Activated naive CD8-positive, alpha-beta T cell (primary cell): ENCODE measurements around the gene KCNH5.

Source experiments
- H3K27ac Mint-ChIP-seq: one replicate; pipeline ENCODE4 v1.8.0; 2021; ENCODE audit warnings: mixed read lengths
- H3K27me3 Mint-ChIP-seq: one replicate; pipeline ENCODE4 v1.8.0; 2021; ENCODE audit warnings: mixed read lengths
- H3K36me3 Mint-ChIP-seq: one replicate; pipeline ENCODE4 v1.8.0; 2021; ENCODE audit warnings: mixed read lengths
- H3K4me1 Mint-ChIP-seq: one replicate; pipeline ENCODE4 v1.8.0; 2021; ENCODE audit warnings: low read depth, mixed read lengths
- H3K4me3 Mint-ChIP-seq: one replicate; pipeline ENCODE4 v1.8.0; 2021; ENCODE audit warnings: mild to moderate bottlenecking, mixed read lengths
- H3K9me3 Mint-ChIP-seq: one replicate; pipeline ENCODE4 v1.8.0; 2021; ENCODE audit warnings: low read depth, mixed read lengths

KCNH5 gene

GRCh38 chr14:62673014-62673755 lies 372.1 kb downstream of the KCNH5 start:
- H3K36me3 Mint-ChIP-seq, result no peaks in the 10 kb centered on the region

DNA sequence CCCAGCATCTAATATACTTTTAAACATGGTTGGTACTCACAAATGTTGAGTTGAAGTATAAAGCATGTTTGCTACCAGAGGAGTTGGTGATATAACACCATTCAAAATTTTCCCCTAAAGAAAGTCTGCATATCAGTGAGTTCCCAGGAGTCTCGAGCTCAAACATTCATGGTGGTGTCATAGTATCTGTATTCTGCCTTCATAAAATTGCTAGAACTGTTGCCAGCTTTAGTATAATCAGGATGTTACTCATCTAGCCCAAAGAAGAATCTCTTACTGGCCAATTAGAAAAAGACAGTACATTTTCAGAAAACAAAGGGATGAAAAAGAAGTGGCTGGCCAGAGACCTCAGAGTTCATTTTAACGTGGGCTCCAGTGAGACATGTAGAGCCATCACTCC lies 374.7 kb downstream of the KCNH5 start:
- Mint-ChIP-seq H3K4me3 (no peak overlapping the region), H3K4me1 (no peaks in the 10 kb centered on the region), H3K27me3 (no peaks in the 10 kb centered on the region), H3K9me3 (peaks cover 8% of the 10 kb centered on the region), H3K36me3 (no peaks in the 10 kb centered on the region), H3K27ac (no peak overlapping the region)

More at GRCh38 chr14:62673014-62673755, 372.1 kb downstream of the KCNH5 start:
- no peak overlapping the region for H3K27ac Mint-ChIP-seq
- no peaks in the 10 kb centered on the region for H3K4me1 Mint-ChIP-seq
- no peaks in the 10 kb centered on the region for H3K27me3 Mint-ChIP-seq
- H3K4me3 Mint-ChIP-seq, result no peak overlapping the region
- peaks cover 11% of the 10 kb centered on the region for H3K9me3 Mint-ChIP-seq

- Mint-ChIP-seq H3K9me3 (peaks cover 8% of the 10 kb centered on the region), H3K4me1 (no peaks in the 10 kb centered on the region), H3K27ac (no peak overlapping the region), H3K4me3 (no peak overlapping the region), H3K36me3 (no peaks in the 10 kb centered on the region), H3K27me3 (no peaks in the 10 kb centered on the region)
These were observed 377.8 kb downstream of the KCNH5 start for GRCh38 chr14:62667421-62667914.

DNA sequence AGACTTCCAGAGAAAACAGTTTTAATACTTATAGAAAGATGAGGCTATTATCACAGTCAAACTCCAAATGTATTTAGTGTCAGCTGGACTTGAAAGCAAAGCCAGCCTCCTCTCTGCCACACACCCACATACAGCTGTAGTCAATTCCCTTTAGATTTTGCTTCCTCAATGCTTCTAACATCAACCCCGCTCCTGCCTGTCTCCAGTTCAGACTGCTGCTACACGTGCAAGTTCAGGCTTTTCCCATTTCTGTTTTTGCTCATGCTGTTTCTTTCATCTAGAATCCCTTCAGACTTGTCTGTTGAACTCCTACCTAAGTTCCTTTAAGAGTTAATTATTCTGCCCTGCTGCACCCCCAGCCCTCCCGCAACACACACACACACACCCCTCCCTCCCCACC lies 380.0 kb downstream of the KCNH5 start:
- H3K27ac Mint-ChIP-seq, result no peak overlapping the region
- H3K27me3 Mint-ChIP-seq, result no peaks in the 10 kb centered on the region
- no peaks in the 10 kb centered on the region for H3K36me3 Mint-ChIP-seq
- peaks cover 7% of the 10 kb centered on the region for H3K9me3 Mint-ChIP-seq
- no peaks in the 10 kb centered on the region for H3K4me1 Mint-ChIP-seq
- no peak overlapping the region for H3K4me3 Mint-ChIP-seq

- Mint-ChIP-seq H3K4me3 (no peak overlapping the region), H3K27me3 (no peaks in the 10 kb centered on the region), H3K9me3 (peaks cover 1% of the 10 kb centered on the region), H3K27ac (no peak overlapping the region), H3K4me1 (no peaks in the 10 kb centered on the region), H3K36me3 (no peaks in the 10 kb centered on the region)
These were observed 381.8 kb downstream of the KCNH5 start for GRCh38 chr14:62663456-62663821.

DNA sequence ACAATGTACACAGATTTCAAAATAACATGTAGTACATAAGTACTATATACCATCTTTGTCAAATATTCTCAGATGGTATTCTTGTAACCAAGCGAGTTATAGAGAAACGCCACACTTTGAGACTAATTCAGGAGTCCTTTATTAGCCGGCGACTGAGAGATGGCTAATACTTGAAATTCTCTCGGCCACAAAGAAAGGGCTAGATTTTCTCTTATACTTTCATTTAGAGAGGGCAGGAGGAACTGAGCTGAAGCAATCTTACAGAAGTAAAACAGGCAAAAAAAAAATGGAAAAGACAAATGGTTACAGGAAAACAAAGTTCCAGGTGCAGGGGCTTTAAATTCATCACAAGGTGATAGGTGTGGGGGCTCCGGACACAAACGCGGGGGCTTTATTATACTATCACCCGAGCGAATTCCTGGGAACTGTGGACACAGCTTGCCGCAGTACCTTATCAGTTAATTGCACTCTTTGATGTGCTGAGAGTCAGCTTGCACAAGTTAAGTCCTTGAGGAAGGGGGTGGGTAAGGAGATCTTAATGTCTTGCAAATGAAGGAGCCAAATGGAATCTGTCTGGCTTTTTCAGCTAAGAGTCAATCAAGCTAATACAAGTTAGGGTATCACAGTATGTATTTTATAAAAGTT lies 382.3 kb downstream of the KCNH5 start:
- Mint-ChIP-seq H3K9me3 (peaks cover 4% of the 10 kb centered on the region), H3K27me3 (peaks cover 2% of the 10 kb centered on the region), H3K36me3 (no peaks in the 10 kb centered on the region), H3K4me1 (no peaks in the 10 kb centered on the region), H3K4me3 (no peak overlapping the region), H3K27ac (no peak overlapping the region)

GRCh38 chr14:62661818-62662217 lies 383.4 kb downstream of the KCNH5 start:
- Mint-ChIP-seq H3K9me3 (peaks cover 4% of the 10 kb centered on the region), H3K4me1 (no peaks in the 10 kb centered on the region), H3K4me3 (no peak overlapping the region), H3K36me3 (no peaks in the 10 kb centered on the region), H3K27ac (no peak overlapping the region), H3K27me3 (peaks cover 3% of the 10 kb centered on the region)

- Mint-ChIP-seq H3K36me3 (no peaks in the 10 kb centered on the region), H3K9me3 (peaks cover 9% of the 10 kb centered on the region)
These were observed 386.6 kb downstream of the KCNH5 start for GRCh38 chr14:62658631-62659030.

DNA sequence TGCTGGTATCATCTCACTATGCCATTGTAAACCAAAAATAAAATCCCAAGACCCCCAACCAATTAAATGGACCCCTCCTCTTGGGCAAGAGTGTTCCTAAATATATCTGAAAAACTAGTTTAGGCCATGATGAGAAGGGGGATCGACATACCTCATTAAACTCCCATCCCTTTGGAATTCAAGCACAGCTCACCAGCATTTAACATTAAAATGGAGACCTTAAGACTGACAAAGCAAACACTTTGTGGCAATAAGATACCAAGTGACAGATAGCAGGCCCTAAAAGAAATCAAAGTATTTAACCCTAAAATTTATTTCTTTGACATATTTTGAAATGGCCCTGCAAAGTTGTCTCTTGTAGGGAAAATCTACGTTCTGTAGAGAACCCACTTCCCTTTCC lies 387.9 kb downstream of the KCNH5 start:
- H3K27ac Mint-ChIP-seq, result no peak overlapping the region
- no peaks in the 10 kb centered on the region for H3K36me3 Mint-ChIP-seq
- peaks cover 9% of the 10 kb centered on the region for H3K9me3 Mint-ChIP-seq
- H3K27me3 Mint-ChIP-seq, result peaks cover 3% of the 10 kb centered on the region
- H3K4me3 Mint-ChIP-seq, result no peak overlapping the region
- no peaks in the 10 kb centered on the region for H3K4me1 Mint-ChIP-seq

More at GRCh38 chr14:62658631-62659030, 386.6 kb downstream of the KCNH5 start:
- Mint-ChIP-seq H3K4me1 (no peaks in the 10 kb centered on the region), H3K27ac (no peak overlapping the region), H3K27me3 (peaks cover 3% of the 10 kb centered on the region), H3K4me3 (no peak overlapping the region)

DNA sequence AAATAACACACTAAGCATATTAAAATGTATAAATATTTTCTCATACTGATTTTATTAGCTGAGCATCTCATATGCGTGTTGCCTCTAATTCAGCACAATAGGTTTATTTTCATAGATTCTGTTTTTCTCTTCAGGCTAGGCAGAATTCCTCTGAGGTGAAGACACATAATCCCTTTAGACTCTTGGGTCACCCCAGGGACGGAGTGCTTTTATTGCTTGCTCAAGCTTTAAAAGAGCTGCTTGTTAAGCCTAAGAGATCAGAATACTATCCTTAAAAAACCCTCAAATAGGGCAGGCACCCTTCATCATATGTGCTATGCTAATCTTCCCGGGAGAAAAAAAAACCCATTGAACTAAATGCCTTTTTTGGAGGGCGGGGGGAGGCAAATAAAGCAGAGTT lies 390.1 kb downstream of the KCNH5 start:
- Mint-ChIP-seq H3K4me3 (no peak overlapping the region), H3K36me3 (no peaks in the 10 kb centered on the region), H3K27me3 (peaks cover 3% of the 10 kb centered on the region), H3K27ac (no peak overlapping the region), H3K4me1 (no peaks in the 10 kb centered on the region), H3K9me3 (peaks cover 9% of the 10 kb centered on the region)

GRCh38 chr14:62654641-62655040 lies 390.6 kb downstream of the KCNH5 start:
- peaks cover 3% of the 10 kb centered on the region for H3K27me3 Mint-ChIP-seq
- H3K9me3 Mint-ChIP-seq, result peaks cover 13% of the 10 kb centered on the region
- no peaks in the 10 kb centered on the region for H3K36me3 Mint-ChIP-seq
- no peak overlapping the region for H3K4me3 Mint-ChIP-seq
- H3K27ac Mint-ChIP-seq, result no peak overlapping the region
- no peaks in the 10 kb centered on the region for H3K4me1 Mint-ChIP-seq
